ENCODE measurements around the gene CTNND1.

The CTNND1 gene

GRCh38 chr11:57778318-57779037 lies 16.9 kb downstream of the CTNND1 start:
- DNase-seq (ENCODE audit: low read depth) = peak; percentile 99
- peak overlapping the region; percentile 7 for H3K4me3 ChIP-seq (ENCODE audit: low read depth, low read length)
- TF ChIP-seq, protein P1, sequence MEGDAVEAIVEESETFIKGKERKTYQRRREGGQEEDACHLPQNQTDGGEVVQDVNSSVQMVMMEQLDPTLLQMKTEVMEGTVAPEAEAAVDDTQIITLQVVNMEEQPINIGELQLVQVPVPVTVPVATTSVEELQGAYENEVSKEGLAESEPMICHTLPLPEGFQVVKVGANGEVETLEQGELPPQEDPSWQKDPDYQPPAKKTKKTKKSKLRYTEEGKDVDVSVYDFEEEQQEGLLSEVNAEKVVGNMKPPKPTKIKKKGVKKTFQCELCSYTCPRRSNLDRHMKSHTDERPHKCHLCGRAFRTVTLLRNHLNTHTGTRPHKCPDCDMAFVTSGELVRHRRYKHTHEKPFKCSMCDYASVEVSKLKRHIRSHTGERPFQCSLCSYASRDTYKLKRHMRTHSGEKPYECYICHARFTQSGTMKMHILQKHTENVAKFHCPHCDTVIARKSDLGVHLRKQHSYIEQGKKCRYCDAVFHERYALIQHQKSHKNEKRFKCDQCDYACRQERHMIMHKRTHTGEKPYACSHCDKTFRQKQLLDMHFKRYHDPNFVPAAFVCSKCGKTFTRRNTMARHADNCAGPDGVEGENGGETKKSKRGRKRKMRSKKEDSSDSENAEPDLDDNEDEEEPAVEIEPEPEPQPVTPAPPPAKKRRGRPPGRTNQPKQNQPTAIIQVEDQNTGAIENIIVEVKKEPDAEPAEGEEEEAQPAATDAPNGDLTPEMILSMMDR (conservative IDR thresholded peaks at IDR 0.05; ENCODE audit: low read depth, low read length) = no peak

GRCh38 chr11:57779276-57779675 lies 17.7 kb downstream of the CTNND1 start:
- DNase-seq (ENCODE audit: low read depth) = peak; percentile 72
- no peak overlapping the region for H3K4me3 ChIP-seq (ENCODE audit: low read depth, low read length)
- TF ChIP-seq, protein P1 (conservative IDR thresholded peaks at IDR 0.05; ENCODE audit: low read depth, low read length) = peak; percentile 33

GRCh38 chr11:57781529-57781943 lies 19.9 kb downstream of the CTNND1 start:
- no peak for DNase-seq (ENCODE audit: low read depth)
- H3K4me3 ChIP-seq (ENCODE audit: low read depth, low read length) = no peak overlapping the region
- TF ChIP-seq, protein P1 (conservative IDR thresholded peaks at IDR 0.05; ENCODE audit: low read depth, low read length) = no peak

GRCh38 chr11:57785072-57785471 lies 23.5 kb downstream of the CTNND1 start:
- no peak overlapping the region for H3K4me3 ChIP-seq (ENCODE audit: low read depth, low read length)
- TF ChIP-seq, protein P1 (conservative IDR thresholded peaks at IDR 0.05; ENCODE audit: low read depth, low read length) = no peak
- DNase-seq (ENCODE audit: low read depth) = no peak

DNA sequence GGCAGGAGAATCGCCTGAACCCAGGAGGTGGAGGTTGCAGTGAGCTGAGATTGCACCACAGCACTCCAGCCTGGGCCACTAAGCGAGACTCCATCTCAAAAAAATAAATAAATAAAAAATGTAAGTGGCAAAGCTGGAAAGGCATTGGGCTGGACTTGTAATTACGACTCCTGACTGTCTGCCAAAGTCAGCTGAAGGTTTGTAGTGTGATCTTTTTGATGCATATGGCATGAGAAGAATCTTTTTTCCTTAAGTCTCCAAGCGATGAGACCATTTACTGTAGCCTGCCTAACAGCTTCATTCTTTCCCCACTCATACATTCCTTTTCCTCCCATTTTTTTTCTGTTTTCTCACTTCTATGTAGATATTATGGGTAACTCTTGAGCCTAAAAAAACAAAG lies 24.8 kb downstream of the CTNND1 start:
- DNase-seq (ENCODE audit: low read depth) = peak; percentile 42
- TF ChIP-seq, protein P1 (conservative IDR thresholded peaks at IDR 0.05; ENCODE audit: low read depth, low read length) = no peak
- H3K4me3 ChIP-seq (ENCODE audit: low read depth, low read length) = no peak overlapping the region

DNA sequence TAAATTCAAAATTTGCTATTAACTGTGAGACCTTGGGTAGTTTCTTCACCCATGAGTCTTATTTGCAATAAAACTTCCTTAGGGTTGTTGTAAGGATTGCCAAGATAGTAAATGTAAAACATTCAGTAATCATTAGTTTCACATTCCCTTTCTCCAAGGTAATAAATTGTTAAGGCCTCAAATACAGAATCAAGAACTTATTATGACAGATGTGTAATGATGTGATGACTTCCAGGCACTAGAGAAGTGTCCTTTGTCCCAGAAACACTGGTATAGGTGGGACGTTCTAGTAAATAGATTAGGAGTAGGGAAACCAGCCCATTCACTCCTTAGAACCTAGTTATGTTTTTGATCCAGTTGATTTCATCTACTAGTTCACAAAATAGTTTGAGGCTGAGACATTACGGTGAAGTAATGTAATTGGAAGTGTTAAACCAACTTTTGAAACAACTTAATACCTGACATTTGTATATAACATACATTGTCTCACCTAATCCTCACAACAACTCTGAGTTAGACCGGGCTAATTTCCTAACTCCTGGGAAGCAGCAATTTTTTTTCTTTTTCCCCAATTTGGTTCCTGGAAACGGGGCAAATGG lies 25.5 kb downstream of the CTNND1 start:
- no peak for DNase-seq (ENCODE audit: low read depth)
- H3K4me3 ChIP-seq (ENCODE audit: low read depth, low read length) = no peak overlapping the region
- TF ChIP-seq, protein P1 (conservative IDR thresholded peaks at IDR 0.05; ENCODE audit: low read depth, low read length) = no peak
